Suprapubic skin (tissue), 4 donors: ENCODE results near the gene CRY1.

ENCODE experiments used
- CTCF ChIP-seq, 2 donors: fragments of 200-600 bp in 1 of 2; fragments of 450-650 bp in 1 of 2; sonication (generic) in 1 of 2; IDR thresholded peaks; one replicate each; pipeline ENCODE4 v1.5.1; 2016 to 2019; ENCODE audit warnings: antibody characterized with exemption in 2 of 2, mild to moderate bottlenecking in 1 of 2, moderate library complexity in 1 of 2
- EP300 ChIP-seq: sonication (generic); formaldehyde crosslinking; IDR thresholded peaks from one replicate; pipeline ENCODE4 v1.6.1; 2017; ENCODE audit warnings: antibody characterized with exemption
- POLR2AphosphoS5 ChIP-seq, 3 donors: sonication (generic); formaldehyde crosslinking; IDR thresholded peaks; one replicate each; pipeline ENCODE4 v1.6.1; 2017; ENCODE audit warnings: antibody characterized with exemption in 3 of 3

GRCh38 chr12:107012736-107013425 lies 80.5 kb downstream of the CRY1 start:
- no peak for TF ChIP-seq CTCF (IDR thresholded peaks at IDR 0.05)
- no peak for TF ChIP-seq POLR2AphosphoS5 (IDR thresholded peaks at IDR 0.05)
- TF ChIP-seq EP300: no peak
